SK-N-DZ (cell line): Measurements from ENCODE around the gene FBN2.
A peak's percentile ranks its signal among the peaks of the same experiment; 100 is the strongest.
"Not testable (repeated sequence)": the region's sequence is repeated elsewhere in the genome, so short reads cannot be mapped to it uniquely, and the experiment has no call there.

ENCODE experiments used
- DNase-seq: peaks from one replicate; pipeline ENCODE4 v3.0.0-alpha.2; 2015; ENCODE audit warnings: low spot score

Gene FBN2

DNA sequence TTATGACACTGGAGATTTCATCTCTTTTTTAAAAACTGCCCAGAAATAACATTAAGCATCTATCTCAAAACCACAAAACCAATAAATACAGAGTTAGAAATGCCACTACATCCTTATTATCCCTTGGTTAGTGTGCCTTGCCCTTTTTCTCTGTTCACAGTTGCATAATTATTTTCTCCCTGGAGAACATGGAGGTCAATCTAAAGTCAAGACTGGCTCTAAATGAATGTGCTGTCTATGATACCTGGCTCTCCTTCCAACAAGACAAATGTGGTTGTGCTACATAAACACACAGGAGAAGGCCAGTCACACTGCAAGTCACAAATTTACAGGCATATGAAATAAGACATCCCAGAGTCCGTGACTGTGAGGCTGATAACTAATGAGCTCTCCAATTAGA is 2.8 kb downstream of the FBN2 start:
- DNase-seq, result no peak

- no peak for DNase-seq
Observed at GRCh38 chr5:128534726-128535125, 3.3 kb downstream of the FBN2 start.

DNA sequence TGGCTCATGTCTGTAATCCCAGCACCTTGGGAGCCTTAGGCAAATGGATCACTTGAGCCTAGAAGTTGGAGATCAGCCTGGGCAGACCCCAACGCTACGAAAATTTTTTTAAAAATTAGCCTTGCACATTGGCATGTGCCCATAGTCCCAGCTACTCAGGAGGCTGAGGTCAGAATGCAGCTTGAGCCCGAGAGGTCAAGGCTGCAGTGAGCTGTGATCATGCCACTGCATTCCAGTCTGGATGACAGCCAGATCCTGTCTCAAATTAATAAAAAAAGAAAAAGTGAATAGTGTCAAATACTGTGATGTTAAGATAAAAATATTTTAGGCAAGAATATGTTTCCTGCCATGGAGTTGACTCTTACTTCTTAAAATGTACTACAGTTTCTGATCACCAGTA is 5.3 kb downstream of the FBN2 start:
- no peak for DNase-seq

DNA sequence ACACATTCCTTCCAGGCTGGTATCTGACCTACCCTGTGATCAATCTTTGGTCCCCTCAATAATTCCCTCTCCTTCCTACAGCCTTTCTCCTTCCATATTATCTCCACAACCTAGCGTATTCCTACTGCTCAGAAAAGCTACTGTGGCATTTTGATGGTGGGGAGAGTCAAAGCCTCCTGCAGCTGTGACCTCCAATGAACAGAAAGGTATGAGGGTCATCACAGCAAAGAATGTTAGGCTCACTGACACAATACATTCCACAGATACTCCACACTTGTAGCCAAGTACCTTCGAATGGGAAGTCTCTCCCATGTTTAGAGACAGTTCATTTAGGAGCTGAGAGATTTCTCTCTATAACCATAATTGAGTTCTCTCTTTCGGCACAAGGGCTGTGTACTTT is 5.9 kb downstream of the FBN2 start:
- DNase-seq, result no peak

- DNase-seq, result no peak
Observed at GRCh38 chr5:128528637-128529255, 9.3 kb downstream of the FBN2 start.

- no peak for DNase-seq
Observed at GRCh38 chr5:128528126-128528525, 9.9 kb downstream of the FBN2 start.

GRCh38 chr5:128527077-128527476 is 11.0 kb downstream of the FBN2 start:
- no peak for DNase-seq

- DNase-seq, result no peak
Observed at GRCh38 chr5:128522336-128522735, 15.7 kb downstream of the FBN2 start.

GRCh38 chr5:128519827-128520226 is 18.2 kb downstream of the FBN2 start:
- no peak for DNase-seq

- DNase-seq, result no peak
Observed at GRCh38 chr5:128516978-128517377, 21.1 kb downstream of the FBN2 start.

DNA sequence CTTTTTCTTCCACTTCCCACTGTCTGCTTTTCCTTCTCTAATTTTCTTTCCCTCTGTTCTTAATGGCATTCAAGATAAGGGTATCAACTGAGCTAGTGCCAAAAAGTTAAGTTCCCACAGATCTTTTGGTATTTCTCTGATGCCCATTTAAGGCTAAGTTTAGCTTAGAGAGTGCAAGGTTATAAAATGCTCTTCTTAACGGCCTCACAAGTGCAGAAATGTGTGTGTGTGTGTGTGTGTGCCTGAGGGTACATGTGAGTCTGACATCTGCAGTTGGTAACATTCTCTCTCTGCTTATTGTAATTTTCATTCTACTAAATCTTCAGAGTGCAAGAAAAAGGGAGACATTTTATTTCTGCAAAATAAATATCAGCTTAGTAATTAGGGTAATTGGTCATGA is 24.2 kb downstream of the FBN2 start:
- no peak for DNase-seq

DNA sequence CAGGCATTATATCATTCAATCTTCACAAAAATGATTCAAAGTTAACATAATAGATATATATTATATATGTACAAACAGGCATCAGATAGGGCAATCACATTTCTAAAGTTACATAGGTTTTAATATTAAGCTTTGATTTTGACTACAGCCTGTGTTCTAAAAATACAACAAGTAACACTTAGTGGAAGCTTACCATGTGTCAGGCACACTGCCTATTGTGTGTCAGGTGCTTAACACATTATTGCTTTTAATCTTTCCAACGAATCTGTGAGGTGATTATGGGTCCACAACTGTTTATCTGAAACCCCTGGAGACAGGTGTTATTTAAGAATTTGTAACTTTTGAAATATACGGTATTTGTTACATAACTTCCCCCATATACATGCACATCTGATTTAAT is 25.2 kb downstream of the FBN2 start:
- DNase-seq, result no peak

- DNase-seq, result no peak
Observed at GRCh38 chr5:128506643-128507042, 31.4 kb downstream of the FBN2 start.

DNA sequence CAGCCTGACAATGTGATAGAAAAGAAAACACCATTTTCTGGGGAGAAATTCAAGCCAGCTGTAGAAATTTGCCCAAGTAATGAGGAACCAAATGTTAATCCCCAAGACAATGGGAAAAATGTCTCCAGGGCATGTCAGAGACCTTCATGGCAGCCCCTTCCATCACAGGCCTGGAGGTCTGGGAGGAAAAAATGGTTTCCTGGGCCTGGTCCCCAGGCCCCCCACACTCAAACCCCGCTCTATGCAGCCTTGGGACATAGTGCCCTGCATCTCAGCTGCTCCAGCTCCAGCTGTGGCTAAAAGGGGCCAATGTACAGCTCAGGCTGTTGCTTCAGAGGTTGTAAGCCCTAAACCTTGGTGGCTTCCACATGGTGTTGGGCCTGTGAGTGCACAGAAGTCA is 34.3 kb downstream of the FBN2 start:
- DNase-seq, result not testable (repeated sequence)

GRCh38 chr5:128498844-128499455 is 39.1 kb downstream of the FBN2 start:
- peak; percentile 41 for DNase-seq

GRCh38 chr5:128494516-128494915 is 43.5 kb downstream of the FBN2 start:
- no peak for DNase-seq

DNA sequence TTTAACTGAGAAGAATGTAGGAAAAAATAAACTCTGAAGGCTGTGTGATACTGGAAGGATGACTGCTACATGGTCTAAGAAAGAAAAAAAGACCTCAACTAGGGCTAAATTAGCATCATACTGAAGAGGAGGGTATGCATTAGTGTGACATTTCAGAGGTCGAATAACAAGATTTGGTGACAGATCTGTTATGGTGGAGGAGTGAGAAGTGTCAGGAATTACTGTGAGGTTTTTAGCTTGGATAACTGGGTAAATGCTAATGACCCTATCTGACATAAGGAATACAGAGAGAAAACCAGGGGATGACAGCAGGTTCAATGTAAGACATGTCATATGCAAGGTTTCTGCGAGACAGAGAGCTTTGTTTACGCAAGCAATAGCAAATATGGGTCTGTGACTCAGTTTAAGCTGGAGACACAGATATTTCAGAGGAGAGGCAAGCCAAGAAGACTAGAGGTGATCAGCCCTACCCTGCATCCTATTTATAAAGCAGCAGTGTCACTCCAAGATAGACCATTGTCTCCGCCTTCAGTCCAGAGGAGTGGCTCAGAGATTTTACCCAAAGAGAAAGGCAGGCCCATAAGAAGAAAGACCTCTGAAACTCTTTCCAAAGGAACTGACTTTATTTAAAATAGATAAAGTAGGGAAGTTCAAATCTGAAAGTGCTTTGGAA is 44.3 kb downstream of the FBN2 start:
- DNase-seq, result no peak

- DNase-seq, result no peak
Observed at GRCh38 chr5:128491291-128491690, 46.8 kb downstream of the FBN2 start.

DNA sequence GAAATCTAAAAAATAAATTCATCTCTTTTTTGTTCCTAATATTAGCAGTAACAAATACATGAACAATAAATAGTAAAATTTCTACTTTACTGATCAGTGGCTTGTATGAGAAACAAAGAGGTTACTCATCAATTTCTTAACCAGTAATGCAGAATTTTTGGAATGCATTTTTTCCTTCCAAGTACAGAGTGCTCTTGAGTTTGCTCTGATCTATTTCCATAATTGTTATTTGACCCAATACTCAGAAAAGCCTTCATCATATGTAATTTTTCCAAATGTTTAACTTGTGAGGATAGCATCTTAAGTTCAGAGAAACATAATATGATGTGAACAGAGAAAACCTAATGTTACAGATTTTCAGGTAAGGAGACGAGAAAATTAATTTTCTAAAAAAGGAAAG is 47.3 kb downstream of the FBN2 start:
- no peak for DNase-seq

- no peak for DNase-seq
Observed at GRCh38 chr5:128487041-128487440, 51.0 kb downstream of the FBN2 start.

DNA sequence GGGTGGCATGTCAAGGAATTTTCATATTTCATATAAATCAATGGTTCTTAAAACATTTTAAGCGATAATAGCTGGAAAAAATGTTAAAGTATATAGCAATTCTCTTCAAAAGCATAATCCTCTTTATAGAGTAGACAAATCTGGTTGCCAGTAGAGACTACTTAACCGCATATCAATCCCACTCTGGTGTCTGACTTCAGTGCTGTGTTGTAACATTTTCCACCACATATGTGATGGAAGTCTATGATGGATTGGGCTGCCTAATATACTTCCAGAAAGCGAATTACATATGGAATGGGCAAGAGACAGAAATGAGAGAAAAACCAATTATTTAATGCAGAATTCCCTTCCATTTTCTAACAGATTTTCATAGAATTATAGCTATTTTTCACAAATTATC is 54.3 kb downstream of the FBN2 start:
- DNase-seq, result no peak

- DNase-seq, result no peak
Observed at GRCh38 chr5:128480906-128481633, 57.0 kb downstream of the FBN2 start.

DNA sequence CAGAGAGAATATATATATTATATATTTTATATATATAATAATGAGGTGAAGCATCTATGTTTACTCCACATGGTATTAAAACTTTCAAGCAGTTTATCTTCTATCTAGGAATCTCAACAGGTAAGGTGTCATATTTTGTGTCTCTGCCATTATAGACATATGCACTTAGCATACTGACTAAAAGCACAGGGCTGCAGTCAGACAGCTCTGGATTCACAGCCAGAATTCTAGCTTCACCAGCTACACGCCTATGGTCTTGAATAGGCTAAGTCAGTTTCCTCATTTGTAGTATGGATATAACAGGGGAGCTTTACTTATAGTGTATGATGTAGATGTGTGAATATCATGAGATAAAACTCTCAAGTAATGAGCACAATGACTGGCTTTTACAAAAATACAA is 57.9 kb downstream of the FBN2 start:
- no peak for DNase-seq
